ENCODE results near the gene CTTN.

DNA sequence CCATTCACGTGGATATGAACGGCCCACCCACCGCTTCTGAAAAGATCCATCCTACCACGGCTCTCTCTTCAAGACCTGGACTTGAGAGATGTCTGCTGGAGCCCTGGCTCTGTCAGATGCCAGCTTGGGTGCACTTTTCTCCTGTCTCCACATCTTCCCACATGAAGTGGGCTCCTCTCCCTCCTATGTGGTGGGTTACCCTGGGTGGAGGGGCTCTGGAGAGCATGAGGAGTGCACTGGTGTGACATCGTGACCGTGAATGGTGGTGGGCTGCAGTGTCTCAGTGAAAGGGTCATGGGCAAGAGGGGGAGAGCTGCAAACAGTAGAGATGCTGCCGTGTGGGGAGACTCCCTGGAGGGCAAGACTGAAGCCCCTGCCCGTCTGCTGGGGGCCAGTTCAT, 76.4 kb downstream of the CTTN start:
- TF ChIP-seq EP300 (IDR thresholded peaks at IDR 0.05) (no peak), POLR2AphosphoS5 (IDR thresholded peaks at IDR 0.05) (no peak)

Data from suprapubic skin (tissue), 4 donors.